GM12878 (cell line): ENCODE measurements around the gene DYNLT2B.

Experiments
- CBX5 ChIP-seq: sonication (generic); IDR thresholded peaks from 2 replicates; pipeline ENCODE4 v1.6.1; 2016; ENCODE audit warnings: low read depth, moderate library complexity, mild to moderate bottlenecking, inconsistent platforms
- FOXK2 ChIP-seq: fragments of 450-650 bp; IDR thresholded peaks from 2 replicates; pipeline ENCODE4 v1.6.1; 2017; ENCODE audit warnings: mild to moderate bottlenecking, moderate library complexity
- RAD21 ChIP-seq: IDR thresholded peaks from 2 replicates; pipeline ENCODE4 v1.6.1; 2011; ENCODE audit warnings: mild to moderate bottlenecking, low read depth, low read length, moderate library complexity; ENCODE audit not compliant: insufficient read depth
- TF ChIP-seq, protein P1 (sequence below), 3 experiments: IDR thresholded peaks in 2 of 3; conservative IDR thresholded peaks in 1 of 3; 2 replicates each; pipeline ENCODE4 v1.5.1; 2011; ENCODE audit warnings: low read depth in 3 of 3, low read length in 3 of 3, mild to moderate bottlenecking in 3 of 3, control low read depth in 2 of 3, moderate library complexity in 2 of 3, inconsistent platforms in 1 of 3, mixed read lengths in 1 of 3; ENCODE audit not compliant: control insufficient read depth in 2 of 3, insufficient read depth in 1 of 3; ENCODE audit errors: extremely low read depth in 1 of 3
- TF ChIP-seq, protein P2 (sequence below): fragments of 450-650 bp; formaldehyde crosslinking; IDR thresholded peaks from 2 replicates; pipeline ENCODE4 v1.4.0; 2022; ENCODE audit warnings: mild to moderate bottlenecking, moderate library complexity

GRCh38 chr3:196326936-196327335 lies 8.9 kb upstream of the DYNLT2B start:
- TF ChIP-seq, protein P1, sequence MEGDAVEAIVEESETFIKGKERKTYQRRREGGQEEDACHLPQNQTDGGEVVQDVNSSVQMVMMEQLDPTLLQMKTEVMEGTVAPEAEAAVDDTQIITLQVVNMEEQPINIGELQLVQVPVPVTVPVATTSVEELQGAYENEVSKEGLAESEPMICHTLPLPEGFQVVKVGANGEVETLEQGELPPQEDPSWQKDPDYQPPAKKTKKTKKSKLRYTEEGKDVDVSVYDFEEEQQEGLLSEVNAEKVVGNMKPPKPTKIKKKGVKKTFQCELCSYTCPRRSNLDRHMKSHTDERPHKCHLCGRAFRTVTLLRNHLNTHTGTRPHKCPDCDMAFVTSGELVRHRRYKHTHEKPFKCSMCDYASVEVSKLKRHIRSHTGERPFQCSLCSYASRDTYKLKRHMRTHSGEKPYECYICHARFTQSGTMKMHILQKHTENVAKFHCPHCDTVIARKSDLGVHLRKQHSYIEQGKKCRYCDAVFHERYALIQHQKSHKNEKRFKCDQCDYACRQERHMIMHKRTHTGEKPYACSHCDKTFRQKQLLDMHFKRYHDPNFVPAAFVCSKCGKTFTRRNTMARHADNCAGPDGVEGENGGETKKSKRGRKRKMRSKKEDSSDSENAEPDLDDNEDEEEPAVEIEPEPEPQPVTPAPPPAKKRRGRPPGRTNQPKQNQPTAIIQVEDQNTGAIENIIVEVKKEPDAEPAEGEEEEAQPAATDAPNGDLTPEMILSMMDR (IDR thresholded peaks at IDR 0.05 in 2 of 3, conservative IDR thresholded peaks at IDR 0.05 in 1 of 3; ENCODE audit: control insufficient read depth in 2 of 3, extremely low read depth in 1 of 3, insufficient read depth in 1 of 3, low read depth in 3 of 3, low read length in 3 of 3) = no peak
- TF ChIP-seq, protein P2, sequence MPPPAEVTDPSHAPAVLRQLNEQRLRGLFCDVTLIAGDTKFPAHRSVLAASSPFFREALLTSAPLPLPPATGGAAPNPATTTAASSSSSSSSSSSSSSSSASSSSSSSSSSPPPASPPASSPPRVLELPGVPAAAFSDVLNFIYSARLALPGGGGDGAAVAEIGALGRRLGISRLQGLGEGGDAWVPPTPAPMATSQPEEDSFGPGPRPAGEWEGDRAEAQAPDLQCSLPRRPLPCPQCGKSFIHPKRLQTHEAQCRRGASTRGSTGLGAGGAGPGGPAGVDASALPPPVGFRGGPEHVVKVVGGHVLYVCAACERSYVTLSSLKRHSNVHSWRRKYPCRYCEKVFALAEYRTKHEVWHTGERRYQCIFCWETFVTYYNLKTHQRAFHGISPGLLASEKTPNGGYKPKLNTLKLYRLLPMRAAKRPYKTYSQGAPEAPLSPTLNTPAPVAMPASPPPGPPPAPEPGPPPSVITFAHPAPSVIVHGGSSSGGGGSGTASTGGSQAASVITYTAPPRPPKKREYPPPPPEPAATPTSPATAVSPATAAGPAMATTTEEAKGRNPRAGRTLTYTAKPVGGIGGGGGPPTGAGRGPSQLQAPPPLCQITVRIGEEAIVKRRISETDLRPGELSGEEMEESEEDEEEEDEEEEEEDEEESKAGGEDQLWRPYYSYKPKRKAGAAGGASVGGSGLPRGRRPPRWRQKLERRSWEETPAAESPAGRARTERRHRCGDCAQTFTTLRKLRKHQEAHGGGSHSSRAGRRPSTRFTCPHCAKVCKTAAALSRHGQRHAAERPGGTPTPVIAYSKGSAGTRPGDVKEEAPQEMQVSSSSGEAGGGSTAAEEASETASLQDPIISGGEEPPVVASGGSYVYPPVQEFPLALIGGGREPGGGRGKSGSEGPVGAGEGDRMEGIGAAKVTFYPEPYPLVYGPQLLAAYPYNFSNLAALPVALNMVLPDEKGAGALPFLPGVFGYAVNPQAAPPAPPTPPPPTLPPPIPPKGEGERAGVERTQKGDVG (CRISPR knock-in tag) = no peak
- TF ChIP-seq CBX5 (no peak), FOXK2 (no peak), RAD21 (no peak)
